PC-9 (cell line): Measurements from ENCODE around the gene AKR1C3. TPM values are rescaled to one million over a fixed set of nuclear protein-coding genes. Genes with fewer than 3 reads are reported as not detected.
"Not testable (repeated sequence)": the region's sequence is repeated elsewhere in the genome, so short reads cannot be mapped to it uniquely, and the experiment has no call there.

Source experiments
- BruUV-seq: library from RNA; stranded (reverse); fragments of 400-500 nt; replicated peaks from 2 replicates; lab custom pipeline; 2021; lab: Mats Ljungman, UMichigan
- CTCF ChIA-PET: fragments of 300-600 bp; sonication (Branson Sonifier 250); formaldehyde crosslinking; loops from one replicate; lab custom pipeline; 2022; ENCODE audit warnings: antibody characterized with exemption; lab: Charles Lee
- POLR2A ChIA-PET: fragments of 300-600 bp; sonication (Branson Sonifier 250); formaldehyde crosslinking; loops from one replicate; lab custom pipeline; 2022; ENCODE audit warnings: antibody characterized with exemption; ENCODE audit not compliant: unreplicated experiment; lab: Charles Lee
- DNase-seq, 2 experiments: peaks; one replicate each; pipeline versions ENCODE4 v3.0.0 to v3.0.0-alpha.2; 2015 to 2022; ENCODE audit warnings: mixed read lengths in 1 of 2
- H2AFZ ChIP-seq: fragments of 200-600 bp; sonication (generic); 2 replicates; pipeline ENCODE4 v1.8.1; 2017; ENCODE audit warnings: antibody characterized with exemption
- H3F3A ChIP-seq: fragments of 200-600 bp; sonication (generic); 2 replicates; pipeline ENCODE4 v1.8.1; 2017; ENCODE audit warnings: antibody characterized with exemption, mild to moderate bottlenecking, low read depth; ENCODE audit not compliant: insufficient read depth
- H3K27ac ChIP-seq: fragments of 200-600 bp; sonication (generic); 2 replicates; pipeline ENCODE4 v1.6.1; 2016; ENCODE audit warnings: mixed run types
- H3K27me3 ChIP-seq: fragments of 200-600 bp; sonication (generic); 2 replicates; pipeline ENCODE4 v1.6.1; 2016; ENCODE audit warnings: low read depth, mixed run types; ENCODE audit not compliant: insufficient read depth
- H3K36me3 ChIP-seq: fragments of 200-600 bp; sonication (generic); 2 replicates; pipeline ENCODE4 v1.6.1; 2016; ENCODE audit warnings: low read depth, mixed run types
- H3K4me1 ChIP-seq: fragments of 200-600 bp; sonication (generic); replicated peaks from 2 replicates; pipeline ENCODE4 v1.6.1; 2016; ENCODE audit warnings: mixed run types; ENCODE audit not compliant: insufficient read depth
- H3K4me2 ChIP-seq: fragments of 200-600 bp; sonication (generic); 2 replicates; pipeline ENCODE4 v1.6.1; 2017; ENCODE audit warnings: mixed run types
- H3K4me3 ChIP-seq: fragments of 200-600 bp; sonication (generic); 2 replicates; pipeline ENCODE4 v1.6.1; 2016; ENCODE audit warnings: mixed run types
- H3K79me2 ChIP-seq: fragments of 200-600 bp; sonication (generic); 2 replicates; pipeline ENCODE4 v1.6.1; 2017; ENCODE audit warnings: low read depth, mixed run types
- H3K9me2 ChIP-seq: fragments of 200-600 bp; sonication (generic); 2 replicates; pipeline ENCODE4 v1.8.1; 2017; ENCODE audit warnings: mild to moderate bottlenecking; ENCODE audit not compliant: insufficient read depth
- H3K9me3 ChIP-seq: fragments of 200-600 bp; sonication (generic); 2 replicates; pipeline ENCODE4 v1.8.1; 2016; ENCODE audit warnings: low read depth; ENCODE audit not compliant: insufficient read depth
- H4K20me1 ChIP-seq: fragments of 200-600 bp; sonication (generic); 2 replicates; pipeline ENCODE4 v1.8.1; 2017; ENCODE audit not compliant: insufficient read depth
- CTCF ChIP-seq: fragments of 200-600 bp; sonication (generic); conservative IDR thresholded peaks from 2 replicates; pipeline ENCODE4 v1.6.1; 2017; ENCODE audit warnings: mixed run types, antibody characterized with exemption, mild to moderate bottlenecking, moderate library complexity
- EZH2 ChIP-seq: fragments of 200-600 bp; sonication (generic); IDR thresholded peaks from 2 replicates; pipeline ENCODE4 v1.8.0; 2017; ENCODE audit warnings: antibody characterized with exemption, low read depth
- intact Hi-C: fragments of 100-400 bp; cut with micrococcal nuclease; formaldehyde crosslinking; loops from one replicate; pipeline ENCODE4 v1.10.0; 2022; ENCODE audit not compliant: unreplicated experiment
- total RNA-seq: library from RNA; stranded (reverse); gene quantifications from 2 replicates; pipeline ENCODE4 v1.2.3, GENCODE V29; 2021

Gene AKR1C3
- total RNA-seq, 1 experiment from 2014 or later: 1,870 TPM

- Histone ChIP-seq H3K9me2 (no peaks in the 10 kb centered on the region), H3K9me3 (peaks cover 21% of the 10 kb centered on the region), H3K79me2 (no peaks in the 10 kb centered on the region), H3K36me3 (no peaks in the 10 kb centered on the region), H3K4me3 (no peak overlapping the region), H3F3A (no peaks in the 10 kb centered on the region), H3K4me1 (no peaks in the 10 kb centered on the region), H3K27ac (no peak overlapping the region), H3K27me3 (no peaks in the 10 kb centered on the region), H2AFZ (no peak overlapping the region), H3K4me2 (no peak overlapping the region), H4K20me1 (no peaks in the 10 kb centered on the region)
- ChIA-PET CTCF (no interaction called here), POLR2A (interaction anchor here (0.7 kb wide), 1 partner anchor 128 kb away, joined by 4 read pairs; no protein-coding TSS in a partner anchor)
- BruUV-seq: no TSS peak
- intact Hi-C loops: no loop called here
- no peak for DNase-seq
- TF ChIP-seq CTCF (no peak), EZH2 (no peak)
Observed at GRCh38 chr10:5136468-5137087, 42.4 kb downstream of the AKR1C3 start.

DNA sequence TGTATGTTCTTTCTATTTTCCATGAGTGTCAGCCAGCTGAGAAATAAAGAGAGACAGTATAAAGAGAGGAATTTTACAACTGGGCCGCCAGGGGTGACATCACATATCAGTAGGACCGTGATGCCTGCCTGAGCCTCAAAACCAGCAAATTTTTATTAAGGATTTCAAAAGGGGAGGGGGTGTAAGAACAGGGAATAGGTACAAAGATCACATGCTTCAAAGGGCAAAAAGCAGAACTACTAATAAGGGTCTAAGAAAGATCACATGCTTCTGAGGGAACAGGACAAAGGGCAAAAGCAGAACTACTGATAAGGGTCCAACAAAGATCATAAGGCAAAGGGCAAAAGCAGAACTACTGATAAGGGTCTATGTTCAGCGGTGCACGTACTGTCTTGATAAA is 43.5 kb downstream of the AKR1C3 start:
- DNase-seq, H4K20me1 ChIP-seq, BruUV-seq, H3K9me2 ChIP-seq, H3K27me3 ChIP-seq, intact Hi-C loops, H3K4me3 ChIP-seq, H3K27ac ChIP-seq, POLR2A ChIA-PET, CTCF ChIA-PET, H3K4me1 ChIP-seq, H3F3A ChIP-seq, H3K79me2 ChIP-seq, H3K36me3 ChIP-seq, H3K4me2 ChIP-seq, H2AFZ ChIP-seq: not testable (repeated sequence)
- H3K9me3 ChIP-seq: peaks cover 21% of the 10 kb centered on the region

GRCh38 chr10:5142199-5142598 is 48.0 kb downstream of the AKR1C3 start:
- no TSS peak for BruUV-seq
- intact Hi-C loops: no loop called here
- Histone ChIP-seq H3K79me2 (no peaks in the 10 kb centered on the region), H4K20me1 (no peaks in the 10 kb centered on the region), H3K4me2 (no peak overlapping the region), H3K27ac (no peak overlapping the region), H3F3A (no peaks in the 10 kb centered on the region; the same call in 1 of the 2 replicates), H3K4me1 (0 out of 2 replicates have a peak, but pooled peaks cover under 1% of the 10 kb centered on the region), H3K9me3 (peaks cover 11% of the 10 kb centered on the region), H3K4me3 (no peak overlapping the region), H2AFZ (no peak overlapping the region), H3K36me3 (no peaks in the 10 kb centered on the region), H3K9me2 (no peaks in the 10 kb centered on the region), H3K27me3 (no peaks in the 10 kb centered on the region)
- DNase-seq: no peak
- TF ChIP-seq EZH2 (no peak), CTCF (no peak)
- CTCF ChIA-PET: no interaction called here
- POLR2A ChIA-PET: no interaction called here

DNA sequence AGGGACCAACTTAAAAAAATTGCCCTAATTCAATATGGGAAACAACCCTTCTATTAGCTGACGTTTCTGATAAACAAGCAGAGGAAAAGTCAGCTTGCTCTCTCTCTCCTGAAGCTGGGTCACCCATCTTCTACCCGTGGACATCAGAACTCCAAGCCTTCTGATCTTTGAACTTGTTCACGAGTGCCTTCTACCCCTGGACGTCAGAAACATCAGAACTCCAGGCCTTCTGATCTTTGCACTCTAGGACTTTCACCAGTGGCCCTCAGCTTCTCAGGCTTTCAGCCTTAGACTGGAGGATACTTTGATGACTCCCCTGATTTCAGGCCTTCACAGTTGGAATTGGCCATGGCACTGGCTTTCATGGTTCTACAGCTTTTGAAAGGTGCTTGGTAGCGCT is 48.9 kb downstream of the AKR1C3 start:
- POLR2A ChIA-PET: no interaction called here
- no TSS peak for BruUV-seq

More for the DNA sequence above, 48.9 kb downstream of the AKR1C3 start:
- Histone ChIP-seq H3K4me1 (peaks cover 10% of the 10 kb centered on the region), H2AFZ (no peak overlapping the region), H3K4me3 (no peak overlapping the region), H3K4me2 (no peak overlapping the region), H3F3A (no peaks in the 10 kb centered on the region; the same call in 1 of the 2 replicates), H3K9me3 (peaks cover 8% of the 10 kb centered on the region), H3K79me2 (no peaks in the 10 kb centered on the region), H3K27ac (no peak overlapping the region), H4K20me1 (no peaks in the 10 kb centered on the region), H3K36me3 (no peaks in the 10 kb centered on the region), H3K9me2 (no peaks in the 10 kb centered on the region), H3K27me3 (no peaks in the 10 kb centered on the region)
- intact Hi-C loops: no loop called here
- TF ChIP-seq CTCF: no peak
- no peak for TF ChIP-seq EZH2
- no peak for DNase-seq
- CTCF ChIA-PET: no interaction called here
